H9 (cell line): ENCODE measurements around the gene TBC1D19. TPM values are rescaled to one million over a fixed set of nuclear protein-coding genes. Genes with fewer than 3 reads are reported as not detected.
A peak's percentile ranks its signal among the peaks of the same experiment; 100 is the strongest.

Source experiments
- DNase-seq: peaks from one replicate; pipeline ENCODE4 v3.0.0-alpha.2; 2017
- H2AFZ ChIP-seq: one replicate; pipeline ENCODE4 v1.6.1; 2013; ENCODE audit warnings: mild to moderate bottlenecking, low read length, control low read depth, moderate library complexity
- H2AK5ac ChIP-seq: 2 replicates; pipeline ENCODE4 v1.6.1; 2013; ENCODE audit warnings: low read length, control low read depth, mixed read lengths; ENCODE audit not compliant: insufficient read length
- H2BK120ac ChIP-seq: one replicate; pipeline ENCODE4 v1.6.1; 2013; ENCODE audit warnings: low read depth, mild to moderate bottlenecking, low read length, control low read depth, inconsistent platforms; ENCODE audit not compliant: poor library complexity, severe bottlenecking
- H2BK12ac ChIP-seq: 2 replicates; pipeline ENCODE4 v1.6.1; 2013; ENCODE audit warnings: low read length, control low read depth, mixed read lengths, low read depth; ENCODE audit not compliant: insufficient read length
- H2BK15ac ChIP-seq: 2 replicates; pipeline ENCODE4 v1.6.1; 2013; ENCODE audit warnings: low read depth, low read length, control low read depth
- H2BK20ac ChIP-seq: one replicate; pipeline ENCODE4 v1.6.1; 2013; ENCODE audit warnings: low read depth, mild to moderate bottlenecking, low read length, control low read depth, inconsistent platforms; ENCODE audit not compliant: poor library complexity, severe bottlenecking
- H2BK5ac ChIP-seq: 2 replicates; pipeline ENCODE4 v1.6.1; 2013; ENCODE audit warnings: low read length, control low read depth, mixed read lengths; ENCODE audit not compliant: insufficient read length
- H3K14ac ChIP-seq: 2 replicates; pipeline ENCODE4 v1.6.1; 2013; ENCODE audit warnings: low read length, control low read depth; ENCODE audit not compliant: insufficient read depth
- H3K18ac ChIP-seq: 2 replicates; pipeline ENCODE4 v1.6.1; 2013; ENCODE audit warnings: low read depth, mild to moderate bottlenecking, mixed read lengths, low read length, control low read depth; ENCODE audit not compliant: insufficient read length
- H3K23ac ChIP-seq: 2 replicates; pipeline ENCODE4 v1.6.1; 2013; ENCODE audit warnings: low read length, control low read depth, mixed read lengths, low read depth; ENCODE audit not compliant: insufficient read length
- H3K23me2 ChIP-seq: 2 replicates; pipeline ENCODE4 v1.6.1; 2013; ENCODE audit warnings: low read depth, mild to moderate bottlenecking, mixed read lengths, low read length, control low read depth; ENCODE audit not compliant: insufficient read length, poor library complexity, severe bottlenecking
- H3K27ac ChIP-seq: 2 replicates; pipeline ENCODE4 v1.5.1; 2013; ENCODE audit warnings: low read length, control low read depth, mixed read lengths, low read depth; ENCODE audit not compliant: insufficient read length
- H3K27me3 ChIP-seq: 2 replicates; pipeline ENCODE4 v1.6.1; 2013; ENCODE audit warnings: low read length, control low read depth, inconsistent platforms; ENCODE audit not compliant: insufficient read depth
- H3K4ac ChIP-seq: 2 replicates; pipeline ENCODE4 v1.6.1; 2013; ENCODE audit warnings: low read depth, mild to moderate bottlenecking, control low read depth, inconsistent platforms, low read length, moderate library complexity
- H3K4me1 ChIP-seq: 2 replicates; pipeline ENCODE4 v1.6.1; 2013; ENCODE audit warnings: low read length, control low read depth, inconsistent platforms; ENCODE audit not compliant: insufficient read depth
- H3K4me2 ChIP-seq: 2 replicates; pipeline ENCODE4 v1.6.1; 2013; ENCODE audit warnings: low read length, control low read depth, mixed read lengths; ENCODE audit not compliant: insufficient read length, insufficient read depth
- H3K56ac ChIP-seq: 2 replicates; pipeline ENCODE4 v1.6.1; 2013; ENCODE audit warnings: low read depth, mild to moderate bottlenecking, mixed read lengths, low read length, control low read depth; ENCODE audit not compliant: insufficient read length
- H3K79me1 ChIP-seq: 2 replicates; pipeline ENCODE4 v1.6.1; 2013; ENCODE audit warnings: low read depth, mild to moderate bottlenecking, moderate library complexity, low read length, control low read depth, inconsistent platforms; ENCODE audit not compliant: insufficient read depth, poor library complexity, severe bottlenecking
- H3K79me2 ChIP-seq: 2 replicates; pipeline ENCODE4 v1.6.1; 2013; ENCODE audit warnings: low read length, control low read depth, inconsistent platforms; ENCODE audit not compliant: insufficient read depth
- H3K9ac ChIP-seq: 2 replicates; pipeline ENCODE4 v1.6.1; 2013; ENCODE audit warnings: low read length, control low read depth, mixed read lengths; ENCODE audit not compliant: insufficient read length; ENCODE audit errors: extremely low read depth
- H3K9me3 ChIP-seq: one replicate; pipeline ENCODE4 v1.6.1; 2013; ENCODE audit warnings: low read depth, low read length, inconsistent platforms; ENCODE audit not compliant: control insufficient read depth
- H3T11ph ChIP-seq: one replicate; pipeline ENCODE4 v1.6.1; 2013; ENCODE audit warnings: mild to moderate bottlenecking, low read length, control low read depth, inconsistent platforms
- H4K20me1 ChIP-seq: one replicate; pipeline ENCODE4 v1.6.1; 2013; ENCODE audit not compliant: control insufficient read depth, insufficient read length, insufficient read depth
- H4K5ac ChIP-seq: 2 replicates; pipeline ENCODE4 v1.6.1; 2013; ENCODE audit warnings: low read depth, mild to moderate bottlenecking, mixed read lengths, low read length, control low read depth; ENCODE audit not compliant: insufficient read length
- H4K8ac ChIP-seq: replicated peaks from 2 replicates; pipeline ENCODE4 v1.6.1; 2013; ENCODE audit warnings: low read length, control low read depth, mixed read lengths, low read depth; ENCODE audit not compliant: insufficient read length
- H4K91ac ChIP-seq: 2 replicates; pipeline ENCODE4 v1.6.1; 2013; ENCODE audit warnings: low read depth, mild to moderate bottlenecking, moderate library complexity, mixed read lengths, low read length, control low read depth; ENCODE audit not compliant: insufficient read length
- H3K27ac Mint-ChIP-seq, 3 experiments: 2 replicates in 2 of 3; 3 replicates in 1 of 3; pipeline ENCODE4 v1.8.0; 2020 to 2021; ENCODE audit warnings: mixed read lengths in 3 of 3, mild to moderate bottlenecking in 1 of 3, moderate library complexity in 1 of 3
- H3K27me3 Mint-ChIP-seq: 2 replicates; pipeline ENCODE4 v1.8.0; 2021; ENCODE audit warnings: low read depth, mild to moderate bottlenecking, moderate library complexity, mixed read lengths
- H3K36me3 Mint-ChIP-seq, 3 experiments: 2 replicates in 2 of 3; 3 replicates in 1 of 3; pipeline ENCODE4 v1.8.0; 2020 to 2021; ENCODE audit warnings: low read depth in 3 of 3, mixed read lengths in 3 of 3; ENCODE audit not compliant: insufficient read depth in 1 of 3
- H3K4me1 Mint-ChIP-seq, 2 experiments: 2 replicates each; pipeline ENCODE4 v1.8.0; 2020; ENCODE audit warnings: mixed read lengths in 2 of 2
- H3K4me3 Mint-ChIP-seq, 2 experiments: 2 replicates in 1 of 2; 3 replicates in 1 of 2; pipeline ENCODE4 v1.8.0; 2020 to 2021; ENCODE audit warnings: mild to moderate bottlenecking in 2 of 2, mixed read lengths in 2 of 2, moderate library complexity in 1 of 2
- H3K9me3 Mint-ChIP-seq, 2 experiments: 2 replicates in 1 of 2; 3 replicates in 1 of 2; pipeline ENCODE4 v1.8.0; 2020; ENCODE audit warnings: mild to moderate bottlenecking in 2 of 2, mixed read lengths in 2 of 2, moderate library complexity in 1 of 2
- WGBS: extraction: QIAGEN DNeasy Blood & Tissue Kit; methylation state at CpG from one replicate; pipeline ENCODE4 v1.1.7; 2013; ENCODE audit warnings: missing lambda C conversion rate, low lambda C conversion rate, mixed read lengths; ENCODE audit not compliant: insufficient read length; ENCODE audit errors: extremely low coverage; 5-methylcytosine and 5-hydroxymethylcytosine counted together
- total RNA-seq: library from RNA; stranded (reverse); gene quantifications from 2 replicates; pipeline ENCODE4 v1.2.1, GENCODE V29; 2021
- TF ChIP-seq, protein P1 (sequence below): fragments of 200-600 bp; sonication (generic); conservative IDR thresholded peaks from 3 replicates; pipeline ENCODE4 v1.8.0; 2021; ENCODE audit warnings: antibody characterized with exemption, mild to moderate bottlenecking

The TBC1D19 gene
- total RNA-seq, 1 experiment from 2014 or later = 3.2 TPM

DNA sequence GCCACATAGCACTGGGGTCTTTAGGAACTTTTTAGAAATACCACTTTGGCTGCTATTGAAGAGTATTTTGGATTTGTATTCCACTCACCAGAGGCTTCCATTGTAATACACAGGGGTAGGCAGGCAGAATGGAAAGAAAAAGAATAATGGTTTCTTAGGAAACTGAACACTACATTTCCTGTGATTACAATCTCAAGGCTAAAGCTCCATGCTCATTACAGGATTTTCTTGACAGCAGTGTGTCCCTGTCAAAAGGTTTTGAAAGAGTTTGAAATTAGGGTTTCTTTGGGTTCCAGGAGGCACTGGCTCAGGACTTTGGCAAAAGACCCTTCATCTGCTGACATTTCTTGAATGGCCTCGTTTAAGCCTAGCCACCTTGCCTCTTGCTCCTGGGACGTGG is 201.9 kb downstream of the TBC1D19 start:
- Histone ChIP-seq H2BK20ac (no peak overlapping the region), H4K5ac (no peak overlapping the region), H3K9me3 (no peaks in the 10 kb centered on the region), H4K8ac (no peak overlapping the region), H2AFZ (no peak overlapping the region), H3T11ph (no peak overlapping the region), H3K27ac (no peak overlapping the region), H3K4ac (no peak overlapping the region), H3K4me2 (no peak overlapping the region), H3K14ac (no peak overlapping the region), H2BK5ac (no peak overlapping the region), H4K20me1 (no peaks in the 10 kb centered on the region), H3K56ac (no peak overlapping the region), H2BK120ac (no peak overlapping the region), H3K23ac (no peak overlapping the region), H3K4me1 (no peaks in the 10 kb centered on the region), H2BK15ac (no peak overlapping the region), H3K18ac (no peak overlapping the region), H2BK12ac (no peak overlapping the region), H2AK5ac (no peak overlapping the region), H3K79me2 (no peaks in the 10 kb centered on the region), H3K23me2 (no peaks in the 10 kb centered on the region), H3K9ac (no peak overlapping the region), H4K91ac (no peak overlapping the region), H3K79me1 (no peaks in the 10 kb centered on the region), H3K27me3 (no peaks in the 10 kb centered on the region)
- no peaks in the 10 kb centered on the region for H3K27me3 Mint-ChIP-seq
- H3K4me3 Mint-ChIP-seq = no peak overlapping the region
- H3K36me3 Mint-ChIP-seq = no peaks in the 10 kb centered on the region
- H3K4me1 Mint-ChIP-seq = peaks cover 16 to 21% of the 10 kb centered on the region in 2 experiments
- peaks cover 0 to 6% of the 10 kb centered on the region in 2 experiments; a peak in 1 of 5 replicates for H3K9me3 Mint-ChIP-seq
- TF ChIP-seq, protein P1, sequence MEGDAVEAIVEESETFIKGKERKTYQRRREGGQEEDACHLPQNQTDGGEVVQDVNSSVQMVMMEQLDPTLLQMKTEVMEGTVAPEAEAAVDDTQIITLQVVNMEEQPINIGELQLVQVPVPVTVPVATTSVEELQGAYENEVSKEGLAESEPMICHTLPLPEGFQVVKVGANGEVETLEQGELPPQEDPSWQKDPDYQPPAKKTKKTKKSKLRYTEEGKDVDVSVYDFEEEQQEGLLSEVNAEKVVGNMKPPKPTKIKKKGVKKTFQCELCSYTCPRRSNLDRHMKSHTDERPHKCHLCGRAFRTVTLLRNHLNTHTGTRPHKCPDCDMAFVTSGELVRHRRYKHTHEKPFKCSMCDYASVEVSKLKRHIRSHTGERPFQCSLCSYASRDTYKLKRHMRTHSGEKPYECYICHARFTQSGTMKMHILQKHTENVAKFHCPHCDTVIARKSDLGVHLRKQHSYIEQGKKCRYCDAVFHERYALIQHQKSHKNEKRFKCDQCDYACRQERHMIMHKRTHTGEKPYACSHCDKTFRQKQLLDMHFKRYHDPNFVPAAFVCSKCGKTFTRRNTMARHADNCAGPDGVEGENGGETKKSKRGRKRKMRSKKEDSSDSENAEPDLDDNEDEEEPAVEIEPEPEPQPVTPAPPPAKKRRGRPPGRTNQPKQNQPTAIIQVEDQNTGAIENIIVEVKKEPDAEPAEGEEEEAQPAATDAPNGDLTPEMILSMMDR = no peak
- no peak for DNase-seq
- H3K27ac Mint-ChIP-seq = peak overlapping the region in 1 of 3 experiments; percentile 64; a peak in 1 of 7 replicates
- WGBS = no CpG with 5 or more reads among the region's 2 CpGs
